T1000 (cell line): ENCODE results near the gene KHNYN.
"Not testable (repeated sequence)": the region's sequence is repeated elsewhere in the genome, so short reads cannot be mapped to it uniquely, and the experiment has no call there.

Experiments
- DNase-seq: peaks from one replicate; lab custom pipeline; 2025; ENCODE audit warnings: mixed read lengths; lab: John Stamatoyannopoulos, UW

KHNYN gene

DNA sequence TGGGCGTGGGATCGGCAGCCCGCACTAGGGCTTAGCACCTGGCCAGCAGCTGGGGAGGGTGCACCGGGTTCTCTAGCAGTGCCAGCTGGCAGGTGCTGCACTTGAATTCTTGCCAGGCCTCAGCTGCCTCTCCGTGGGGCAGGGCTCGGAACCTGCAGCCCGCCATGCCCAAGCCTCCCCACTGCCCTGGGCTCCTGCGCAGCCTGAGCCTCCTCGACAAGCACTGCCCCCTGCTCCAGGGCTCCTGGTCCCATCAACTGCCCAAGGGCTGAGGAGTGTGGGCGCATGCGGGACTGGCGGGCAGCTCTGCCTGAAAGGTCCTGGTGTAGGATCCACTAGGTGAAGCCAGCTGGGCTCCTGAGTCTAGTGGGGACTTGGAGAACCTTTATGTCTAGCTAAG, 43.5 kb downstream of the KHNYN start:
- no peak for DNase-seq

DNA sequence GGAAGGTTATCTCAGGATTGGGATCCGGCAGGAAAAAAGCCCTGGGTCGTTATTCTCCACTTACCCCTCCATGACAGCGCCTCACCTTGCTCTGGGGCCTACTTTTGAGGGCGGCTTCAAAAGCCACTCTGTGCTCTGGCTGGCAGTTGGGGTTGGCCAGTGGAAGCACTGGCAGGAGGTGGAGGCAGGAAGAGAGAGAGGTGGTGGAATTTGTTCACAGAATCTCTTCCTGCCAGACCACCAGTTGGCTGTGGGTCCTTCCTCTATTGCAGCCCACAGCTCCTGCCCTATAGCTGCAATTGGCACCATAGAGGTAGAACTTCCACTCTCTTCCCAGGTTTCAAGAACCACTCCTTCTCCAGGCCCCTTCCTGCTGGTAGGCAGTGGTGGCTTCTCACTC, 45.5 kb downstream of the KHNYN start:
- DNase-seq = no peak

DNA sequence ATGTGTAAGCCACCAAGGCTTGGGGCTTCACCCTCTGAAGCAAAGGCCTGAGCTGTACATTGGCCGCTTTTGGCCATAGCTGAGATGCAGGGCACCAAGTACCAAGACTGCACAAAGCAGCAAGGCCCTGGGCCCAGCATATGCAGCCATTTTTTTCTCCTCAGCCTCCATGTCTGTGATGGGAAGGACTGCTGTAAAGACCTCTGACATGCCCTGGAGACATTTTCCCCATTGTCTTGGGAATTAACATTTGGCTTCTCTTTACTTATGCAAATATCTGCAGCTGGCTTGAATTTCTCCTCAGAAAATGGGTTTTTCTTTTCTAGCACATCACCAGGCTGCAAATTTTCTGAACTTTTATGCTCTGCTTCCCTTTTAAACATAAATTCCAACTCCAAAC, 50.2 kb downstream of the KHNYN start:
- not testable (repeated sequence) for DNase-seq

DNA sequence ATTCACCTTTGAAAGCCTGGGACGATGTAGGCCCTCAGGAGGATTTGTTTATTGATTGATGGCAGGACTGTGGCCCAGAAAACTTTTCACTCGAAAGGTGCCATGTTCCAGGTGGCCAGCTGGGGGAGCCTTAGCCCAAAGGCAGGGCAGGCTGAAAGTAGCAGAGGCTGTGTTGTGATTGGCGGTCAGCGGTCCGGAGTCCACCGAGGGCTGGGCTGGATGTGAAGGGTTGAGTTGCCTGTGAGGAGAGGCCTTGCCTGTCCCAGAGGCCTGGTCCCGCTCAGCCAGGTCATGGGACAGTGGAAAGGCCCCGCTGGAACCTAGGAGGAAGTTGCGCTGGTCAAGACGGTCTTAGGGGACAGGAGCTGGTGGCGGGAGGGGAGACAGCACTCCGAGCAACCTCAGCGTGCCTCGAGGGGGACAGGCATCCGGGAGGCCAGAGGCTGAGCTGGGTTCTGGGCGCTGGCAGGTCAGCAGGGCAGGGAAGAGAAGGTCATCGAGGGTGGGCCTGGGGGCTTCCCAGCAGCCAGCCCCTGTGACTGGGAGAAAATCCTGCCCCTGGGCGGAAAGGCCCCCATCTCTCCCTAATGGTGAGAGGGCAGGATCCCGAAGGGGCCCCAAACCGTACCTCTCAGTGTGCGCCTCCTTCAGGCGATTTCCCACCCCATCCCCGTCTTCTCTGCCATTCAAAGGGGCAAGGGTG, 52.0 kb downstream of the KHNYN start:
- DNase-seq = no peak

DNA sequence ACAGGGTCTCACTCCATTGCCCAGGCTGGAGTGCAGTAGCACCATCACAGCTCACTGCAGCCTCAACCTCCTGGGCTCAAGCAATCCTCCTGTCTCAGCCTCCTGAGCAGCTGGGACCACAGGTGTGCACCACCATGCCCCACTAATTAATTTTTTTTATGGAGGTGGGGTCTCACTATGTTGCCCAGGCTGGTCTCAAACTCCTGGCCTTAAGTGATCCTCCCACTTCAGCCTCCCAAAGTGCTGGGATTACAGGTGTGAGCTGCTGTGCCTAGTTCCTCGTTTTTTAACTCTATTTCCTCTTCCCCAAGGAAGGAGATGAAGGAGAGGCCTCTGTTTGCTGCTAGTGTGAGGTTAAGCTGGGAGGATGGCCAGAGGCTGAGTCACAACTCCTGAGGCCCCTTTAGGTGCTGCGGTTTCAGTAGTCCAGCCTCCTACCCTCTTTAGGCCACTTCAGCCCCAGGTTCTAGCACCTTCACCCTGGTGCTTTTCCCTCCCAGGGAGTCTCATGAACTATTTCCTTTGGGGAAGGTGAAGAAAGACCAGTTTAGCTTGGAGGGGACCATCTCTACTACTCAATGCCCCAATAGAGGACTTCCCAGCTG, 53.0 kb downstream of the KHNYN start:
- DNase-seq = peak; percentile 11

DNA sequence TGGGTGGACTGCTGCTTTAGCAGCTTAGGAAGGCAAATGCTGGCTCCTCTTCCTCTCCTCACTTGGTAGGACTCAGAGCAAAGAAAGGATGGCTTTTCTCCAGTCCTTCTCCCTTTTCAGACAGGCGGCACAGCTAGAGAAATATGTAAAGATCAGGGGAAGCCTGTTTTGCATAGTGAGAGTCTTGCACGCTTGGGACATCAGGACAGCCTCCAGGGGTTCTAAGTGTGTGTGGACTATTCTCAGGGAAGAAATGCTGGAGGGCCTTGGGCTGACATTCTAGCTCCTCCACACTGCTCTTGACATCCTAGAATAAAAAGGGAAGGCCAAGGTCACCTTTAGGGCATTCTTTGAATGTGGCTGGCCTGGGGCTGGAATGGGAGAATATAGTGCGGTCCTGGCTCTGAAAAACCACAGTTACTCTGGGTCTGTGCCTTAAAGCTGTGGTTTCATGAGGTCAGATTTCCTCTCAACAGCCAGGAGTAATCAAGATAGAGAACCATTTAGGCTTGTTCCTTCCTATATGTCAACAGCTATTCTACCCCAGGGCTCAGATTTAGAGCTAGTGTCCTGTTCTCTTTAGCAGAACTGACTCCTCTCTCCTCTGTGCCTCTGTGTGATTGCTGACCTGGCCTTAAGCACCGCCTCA, 54.0 kb downstream of the KHNYN start:
- no peak for DNase-seq
